Measurements from ENCODE around the gene FARP1.

The FARP1 gene

GRCh38 chr13:98141509-98142379 is 1.1 kb upstream of the FARP1 start:
- DNase-seq: no peak

- no peak for DNase-seq
Measured at GRCh38 chr13:98143157-98143553, 261 bp downstream of the FARP1 start.

- DNase-seq: no peak
Measured at GRCh38 chr13:98143601-98144026, 720 bp downstream of the FARP1 start.

GRCh38 chr13:98144027-98144741 is 1.3 kb downstream of the FARP1 start:
- peak; percentile 11 for DNase-seq

- DNase-seq: no peak
Measured at GRCh38 chr13:98144801-98145350, 2.0 kb downstream of the FARP1 start.

- no peak for DNase-seq
Measured at GRCh38 chr13:98147521-98147920, 4.6 kb downstream of the FARP1 start.

GRCh38 chr13:98150832-98151479 is 8.1 kb downstream of the FARP1 start:
- DNase-seq: no peak

GRCh38 chr13:98155475-98156109 is 12.7 kb downstream of the FARP1 start:
- no peak for DNase-seq

- DNase-seq: no peak
Measured at GRCh38 chr13:98156259-98156658, 13.4 kb downstream of the FARP1 start.

GRCh38 chr13:98157188-98157587 is 14.3 kb downstream of the FARP1 start:
- no peak for DNase-seq

GRCh38 chr13:98157609-98158008 is 14.7 kb downstream of the FARP1 start:
- no peak for DNase-seq

- no peak for DNase-seq
Measured at GRCh38 chr13:98158172-98158899, 15.4 kb downstream of the FARP1 start.

- no peak for DNase-seq
Measured at GRCh38 chr13:98162935-98163334, 20.0 kb downstream of the FARP1 start.

GRCh38 chr13:98169331-98169730 is 26.4 kb downstream of the FARP1 start:
- no peak for DNase-seq

GRCh38 chr13:98171900-98172589 is 29.2 kb downstream of the FARP1 start:
- DNase-seq: no peak

- no peak for DNase-seq
Measured at GRCh38 chr13:98172590-98173422, 29.9 kb downstream of the FARP1 start.

- no peak for DNase-seq
Measured at GRCh38 chr13:98173431-98174152, 30.7 kb downstream of the FARP1 start.

GRCh38 chr13:98174307-98174706 is 31.4 kb downstream of the FARP1 start:
- DNase-seq: no peak

- no peak for DNase-seq
Measured at GRCh38 chr13:98175043-98175442, 32.1 kb downstream of the FARP1 start.

- no peak for DNase-seq
Measured at GRCh38 chr13:98175823-98176222, 32.9 kb downstream of the FARP1 start.
